Mucosa of rectum (tissue), 2 donors: ENCODE measurements around the gene ZC3H10.

Experiments
- H3K27ac ChIP-seq, 2 donors: one replicate each; pipeline ENCODE4 v1.7.0; 2013; ENCODE audit warnings: inconsistent platforms in 2 of 2, low read depth in 2 of 2, low read length in 2 of 2
- H3K27me3 ChIP-seq, 2 donors: one replicate each; pipeline ENCODE4 v1.7.0; 2013; ENCODE audit warnings: low read length in 2 of 2; ENCODE audit not compliant: control insufficient read depth in 2 of 2, insufficient read depth in 2 of 2
- H3K36me3 ChIP-seq, 2 donors: one replicate each; pipeline ENCODE4 v1.7.0; 2013; ENCODE audit warnings: low read length in 2 of 2; ENCODE audit not compliant: control insufficient read depth in 2 of 2, insufficient read depth in 2 of 2
- H3K4me1 ChIP-seq, 2 donors: one replicate each; pipeline ENCODE4 v1.7.0; 2013; ENCODE audit warnings: low read length in 2 of 2, mild to moderate bottlenecking in 1 of 2; ENCODE audit not compliant: control insufficient read depth in 2 of 2, insufficient read depth in 2 of 2
- H3K4me3 ChIP-seq, 2 donors: one replicate each; pipeline ENCODE4 v1.7.0; 2013; ENCODE audit warnings: low read length in 2 of 2
- H3K9ac ChIP-seq, 2 donors: one replicate each; pipeline ENCODE4 v1.7.0; 2013; ENCODE audit warnings: low read length in 2 of 2, low read depth in 1 of 2, mild to moderate bottlenecking in 1 of 2
- H3K9me3 ChIP-seq, 2 donors: one replicate each; pipeline ENCODE4 v1.7.0; 2013; ENCODE audit warnings: low read length in 2 of 2; ENCODE audit not compliant: control insufficient read depth in 2 of 2
- donor health status: healthy.
- donor health status: Normal muscosa, but diverticular disease.

The ZC3H10 gene

DNA sequence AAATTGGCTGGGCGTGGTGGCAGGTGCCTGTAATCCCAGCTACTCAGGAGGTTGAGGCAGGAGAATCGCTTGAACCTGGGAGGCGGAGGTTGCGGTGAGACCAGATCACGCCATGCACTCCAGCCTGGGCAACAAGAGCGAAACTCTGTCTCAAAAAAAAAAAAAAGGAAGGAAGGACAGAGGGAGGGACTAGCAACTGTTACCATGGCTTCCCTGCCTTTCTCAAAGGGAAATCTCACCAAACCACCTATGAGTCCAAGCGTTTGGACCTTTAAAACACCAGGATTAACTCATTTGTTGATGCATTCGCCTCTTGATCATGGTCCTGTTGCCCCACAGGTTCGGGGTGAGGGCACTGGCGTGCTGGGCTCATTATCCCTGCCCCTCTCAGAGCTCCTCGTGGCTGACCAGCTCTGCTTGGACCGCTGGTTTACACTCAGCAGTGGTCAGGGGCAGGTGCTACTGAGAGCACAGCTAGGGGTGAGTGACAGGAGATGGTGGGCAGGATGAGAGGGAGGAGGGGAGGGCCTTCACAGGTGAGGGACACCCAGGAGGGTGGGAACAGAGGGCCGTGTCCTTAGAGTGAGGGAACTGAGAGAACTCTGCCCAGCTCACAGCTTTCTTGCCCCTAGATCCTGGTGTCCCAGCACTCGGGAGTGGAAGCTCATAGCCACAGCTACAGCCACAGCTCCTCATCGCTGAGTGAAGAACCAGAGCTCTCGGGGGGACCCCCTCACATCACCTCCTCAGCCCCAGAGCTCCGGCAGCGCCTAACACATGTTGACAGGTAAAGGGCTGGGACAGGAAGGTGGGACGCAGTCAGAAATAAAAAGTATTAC is 24.1 kb downstream of the ZC3H10 start:
- H3K9me3 ChIP-seq: no peaks in the 10 kb centered on the region
- peaks cover 13 to 23% of the 10 kb centered on the region in 2 donors for H3K4me1 ChIP-seq
- no peak overlapping the region for H3K4me3 ChIP-seq
- no peak overlapping the region for H3K27ac ChIP-seq
- no peak overlapping the region for H3K9ac ChIP-seq
- peaks cover 45 to 60% of the 10 kb centered on the region in 2 donors for H3K36me3 ChIP-seq
- no peaks in the 10 kb centered on the region for H3K27me3 ChIP-seq

DNA sequence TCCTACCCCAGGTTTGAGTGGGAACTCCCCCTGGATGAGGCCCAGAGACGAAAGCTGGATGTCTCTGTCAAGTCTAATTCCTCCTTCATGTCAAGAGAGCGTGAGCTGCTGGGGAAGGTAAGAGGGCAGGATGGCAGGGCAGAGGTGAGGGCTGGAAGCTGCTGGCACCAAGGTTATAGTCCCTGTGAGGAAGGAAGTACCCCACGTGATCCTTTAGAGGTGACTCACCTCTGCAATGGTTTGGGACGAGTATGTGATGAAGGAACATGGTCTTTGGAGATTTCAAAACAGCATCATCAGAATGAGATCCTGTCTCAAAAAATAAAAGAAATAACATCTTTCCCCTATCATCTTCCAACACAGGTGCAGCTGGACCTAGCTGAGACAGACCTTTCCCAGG is 25.2 kb downstream of the ZC3H10 start:
- Histone ChIP-seq H3K27ac (peak overlapping the region; percentile 52 to 69), H3K9ac (no peak overlapping the region), H3K4me3 (no peak overlapping the region), H3K9me3 (no peaks in the 10 kb centered on the region), H3K4me1 (peaks cover 13 to 24% of the 10 kb centered on the region in 2 donors), H3K36me3 (peaks cover 35 to 49% of the 10 kb centered on the region in 2 donors), H3K27me3 (no peaks in the 10 kb centered on the region)

DNA sequence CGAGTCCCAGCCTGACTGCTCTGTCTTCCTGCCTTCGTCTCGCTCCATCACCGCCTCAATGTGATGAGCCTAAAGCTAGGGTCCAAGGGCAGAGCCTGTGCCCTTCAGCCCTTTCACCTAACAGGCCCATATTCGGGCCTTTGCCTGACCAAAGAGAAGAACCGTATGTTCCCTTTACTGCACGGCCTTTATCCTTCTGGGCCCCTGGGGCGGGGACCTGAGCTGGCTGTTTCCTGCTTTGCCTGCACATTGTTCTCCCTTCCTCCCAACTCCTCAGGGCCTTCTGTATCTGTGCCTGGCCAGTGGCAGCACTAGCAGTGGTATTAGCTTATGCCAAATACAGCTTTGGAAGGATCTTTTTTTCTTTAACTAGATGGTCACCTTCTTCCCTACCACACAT is 25.8 kb downstream of the ZC3H10 start:
- no peaks in the 10 kb centered on the region for H3K27me3 ChIP-seq
- H3K9ac ChIP-seq: peak overlapping the region in 1 of 2 donors; percentile 15
- H3K9me3 ChIP-seq: no peaks in the 10 kb centered on the region
- no peak overlapping the region for H3K4me3 ChIP-seq
- H3K36me3 ChIP-seq: peaks cover 29 to 43% of the 10 kb centered on the region in 2 donors
- peak overlapping the region; percentile 63 to 69 for H3K27ac ChIP-seq
- H3K4me1 ChIP-seq: peaks cover 13 to 24% of the 10 kb centered on the region in 2 donors

DNA sequence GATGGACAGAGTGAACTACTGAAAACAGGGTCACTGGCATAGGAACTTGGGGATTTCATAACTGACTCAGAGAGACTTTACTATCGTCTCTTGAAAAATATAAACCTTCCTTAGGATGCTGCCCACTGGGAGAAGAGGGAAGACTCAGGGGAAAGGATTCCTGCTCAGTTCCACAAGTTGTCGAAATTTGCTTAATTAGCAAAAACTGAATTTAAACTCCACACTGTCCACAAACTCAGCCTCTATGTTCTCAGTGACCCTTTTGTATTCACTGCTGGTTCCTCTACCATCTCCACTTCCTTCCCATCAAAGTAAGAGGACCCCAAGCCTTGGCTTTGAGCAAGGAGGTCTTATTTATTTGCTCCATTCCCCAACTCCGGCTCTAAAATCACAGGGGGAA is 27.2 kb downstream of the ZC3H10 start:
- Histone ChIP-seq H3K36me3 (peaks cover 29 to 39% of the 10 kb centered on the region in 2 donors), H3K4me1 (peaks cover 13 to 24% of the 10 kb centered on the region in 2 donors), H3K9ac (no peak overlapping the region), H3K27ac (no peak overlapping the region), H3K27me3 (no peaks in the 10 kb centered on the region), H3K9me3 (no peaks in the 10 kb centered on the region), H3K4me3 (no peak overlapping the region)

DNA sequence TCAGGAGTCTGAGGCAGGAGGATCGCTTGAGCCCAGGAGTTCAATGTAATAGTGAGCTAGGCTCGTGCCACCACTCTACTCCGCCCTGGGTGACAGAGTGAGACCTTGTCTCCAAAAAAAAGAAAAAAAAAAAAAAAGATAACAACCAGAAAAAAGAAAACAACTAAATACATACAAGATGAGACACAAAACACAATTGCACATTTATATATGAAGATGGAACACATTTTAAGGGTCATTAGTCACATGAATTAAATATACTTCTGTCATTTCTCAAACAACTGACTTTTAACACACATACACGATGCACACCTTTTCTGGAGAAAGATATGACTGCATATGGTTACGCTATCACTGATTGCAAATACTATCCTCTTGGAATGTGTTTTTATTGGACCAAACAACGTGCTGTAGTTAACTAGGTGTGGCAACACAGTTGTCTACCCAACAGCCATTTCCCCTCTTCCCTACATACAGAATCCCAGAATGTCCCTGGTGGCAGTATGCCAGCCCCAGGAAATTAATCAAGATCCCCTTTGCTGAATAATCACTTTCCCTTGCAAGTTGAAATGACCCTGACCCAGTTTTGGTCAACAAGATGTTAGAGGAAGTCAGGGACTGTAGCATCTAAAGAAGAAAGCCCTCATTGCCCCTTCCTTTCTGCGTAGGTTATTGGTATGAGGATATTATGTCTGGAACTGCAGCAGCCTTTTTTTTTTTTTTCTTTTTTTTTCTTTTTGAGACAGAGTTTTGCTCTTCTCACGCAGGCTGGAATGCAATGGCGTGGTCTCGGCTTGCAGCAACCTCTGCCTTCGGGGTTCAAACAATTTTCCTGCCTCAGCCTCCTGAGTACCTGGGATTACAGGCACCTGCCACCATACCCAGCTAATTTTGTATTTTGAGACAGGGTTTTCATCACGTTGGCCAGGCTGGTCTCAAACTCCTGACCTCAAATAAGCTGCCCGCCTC is 28.7 kb downstream of the ZC3H10 start:
- Histone ChIP-seq H3K27ac (peak overlapping the region; percentile 48 to 71), H3K36me3 (peaks cover 29 to 34% of the 10 kb centered on the region in 2 donors), H3K9ac (peak overlapping the region in 1 of 2 donors; percentile 26), H3K9me3 (no peaks in the 10 kb centered on the region), H3K4me3 (no peak overlapping the region), H3K4me1 (peaks cover 18 to 31% of the 10 kb centered on the region in 2 donors), H3K27me3 (no peaks in the 10 kb centered on the region)

DNA sequence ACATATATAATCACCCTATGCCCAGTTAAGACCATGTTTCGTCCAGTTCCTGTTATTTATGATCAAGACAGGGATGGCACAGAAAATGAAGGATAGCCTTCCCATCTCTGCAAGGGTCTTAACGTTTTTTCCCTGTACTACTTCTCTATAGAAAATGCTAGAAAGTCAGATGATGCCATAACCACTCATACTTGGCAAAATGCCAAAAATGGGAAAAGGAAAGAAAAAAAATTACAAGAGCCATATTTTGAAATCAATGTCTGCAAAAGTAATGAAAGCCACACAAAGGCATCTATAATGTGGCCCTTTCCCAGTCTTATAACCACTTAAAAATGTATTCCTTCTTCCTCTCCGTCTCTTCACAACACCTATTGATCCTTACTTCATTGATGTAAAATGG is 32.5 kb downstream of the ZC3H10 start:
- Histone ChIP-seq H3K36me3 (peaks cover 0 to 2% of the 10 kb centered on the region in 2 donors), H3K4me1 (peaks cover 18 to 24% of the 10 kb centered on the region in 2 donors), H3K27me3 (no peaks in the 10 kb centered on the region), H3K9me3 (no peaks in the 10 kb centered on the region), H3K9ac (no peak overlapping the region), H3K27ac (no peak overlapping the region), H3K4me3 (no peak overlapping the region)

DNA sequence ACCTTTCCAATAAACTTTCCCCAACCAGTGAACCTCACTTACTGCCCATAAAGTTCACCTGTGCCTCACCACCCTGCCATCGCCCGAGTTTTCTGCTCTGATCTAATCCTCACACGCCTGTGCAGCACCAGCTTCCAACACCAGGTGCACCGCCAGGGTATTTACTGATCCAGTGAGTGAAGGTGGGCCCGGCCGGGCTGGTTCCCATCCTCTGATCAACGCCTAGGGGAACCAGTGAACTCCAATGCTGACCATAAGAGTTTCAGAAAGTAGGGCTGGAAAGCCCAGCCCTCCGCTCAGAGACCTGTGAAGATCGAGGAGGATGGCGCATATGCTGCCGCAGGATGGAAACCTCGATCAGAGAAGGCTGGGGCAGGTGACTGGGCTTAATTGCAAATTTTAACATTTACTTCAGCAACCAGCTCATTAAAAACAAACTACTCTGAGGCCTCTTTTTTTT is 33.6 kb downstream of the ZC3H10 start:
- Histone ChIP-seq H3K4me1 (peaks cover 15 to 18% of the 10 kb centered on the region in 2 donors), H3K36me3 (peaks cover 0 to 2% of the 10 kb centered on the region in 2 donors), H3K27me3 (no peaks in the 10 kb centered on the region)

DNA sequence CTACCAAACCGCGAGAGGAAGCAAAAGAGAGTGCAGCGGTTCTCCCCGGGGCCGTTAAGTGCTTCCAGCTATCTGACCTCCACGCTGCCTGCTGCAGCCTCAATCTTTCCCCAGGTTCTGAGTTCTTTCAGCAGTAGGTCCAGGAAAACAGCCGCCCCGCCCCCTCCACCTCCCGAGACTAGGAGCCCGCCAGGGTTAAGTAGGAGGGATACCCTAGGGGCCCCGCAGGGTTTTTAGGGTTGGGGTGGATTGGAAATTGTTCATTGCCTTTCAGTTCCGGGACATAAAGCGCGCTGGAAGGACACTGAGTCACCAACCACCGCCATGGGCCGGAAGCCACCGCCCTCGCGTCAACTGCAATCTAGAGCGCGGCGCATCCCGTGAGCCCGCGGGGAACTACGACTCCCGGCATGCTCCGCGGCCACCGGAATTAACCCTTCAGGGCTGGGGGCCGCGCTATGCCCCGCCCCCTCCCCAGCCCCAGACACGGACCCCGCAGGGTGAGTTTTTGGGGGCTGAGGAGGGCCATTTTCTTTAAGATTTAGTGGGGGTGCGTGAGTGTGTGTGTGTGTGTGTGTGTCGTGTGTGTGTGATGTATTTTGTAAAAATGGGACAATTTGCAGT is 34.2 kb downstream of the ZC3H10 start, which contains the start of gene MYL6B:
TSS of gene MYL6B (plus strand) at position 456 of the 624 bp plus-strand sequence. CDS start 1,332 bp downstream, outside the sequence.
- peaks cover 14 to 15% of the 10 kb centered on the region in 2 donors for H3K4me1 ChIP-seq
- peak within 1 kb of the TSS; percentile 82 to 84 for H3K9ac ChIP-seq
- peaks cover 0 to 2% of the 10 kb centered on the region in 2 donors for H3K36me3 ChIP-seq
- no peaks in the 10 kb centered on the region for H3K27me3 ChIP-seq
- H3K4me3 ChIP-seq: peak within 1 kb of the TSS; percentile 62 to 87
- H3K27ac ChIP-seq: peak within 1 kb of the TSS; percentile 94 to 95
- no peaks in the 10 kb centered on the region for H3K9me3 ChIP-seq

More for the DNA sequence above, 33.6 kb downstream of the ZC3H10 start:
- Histone ChIP-seq H3K9ac (peak overlapping the region; percentile 82 to 84), H3K9me3 (no peaks in the 10 kb centered on the region), H3K4me3 (peak overlapping the region; percentile 62 to 87), H3K27ac (peak overlapping the region; percentile 94 to 95)

DNA sequence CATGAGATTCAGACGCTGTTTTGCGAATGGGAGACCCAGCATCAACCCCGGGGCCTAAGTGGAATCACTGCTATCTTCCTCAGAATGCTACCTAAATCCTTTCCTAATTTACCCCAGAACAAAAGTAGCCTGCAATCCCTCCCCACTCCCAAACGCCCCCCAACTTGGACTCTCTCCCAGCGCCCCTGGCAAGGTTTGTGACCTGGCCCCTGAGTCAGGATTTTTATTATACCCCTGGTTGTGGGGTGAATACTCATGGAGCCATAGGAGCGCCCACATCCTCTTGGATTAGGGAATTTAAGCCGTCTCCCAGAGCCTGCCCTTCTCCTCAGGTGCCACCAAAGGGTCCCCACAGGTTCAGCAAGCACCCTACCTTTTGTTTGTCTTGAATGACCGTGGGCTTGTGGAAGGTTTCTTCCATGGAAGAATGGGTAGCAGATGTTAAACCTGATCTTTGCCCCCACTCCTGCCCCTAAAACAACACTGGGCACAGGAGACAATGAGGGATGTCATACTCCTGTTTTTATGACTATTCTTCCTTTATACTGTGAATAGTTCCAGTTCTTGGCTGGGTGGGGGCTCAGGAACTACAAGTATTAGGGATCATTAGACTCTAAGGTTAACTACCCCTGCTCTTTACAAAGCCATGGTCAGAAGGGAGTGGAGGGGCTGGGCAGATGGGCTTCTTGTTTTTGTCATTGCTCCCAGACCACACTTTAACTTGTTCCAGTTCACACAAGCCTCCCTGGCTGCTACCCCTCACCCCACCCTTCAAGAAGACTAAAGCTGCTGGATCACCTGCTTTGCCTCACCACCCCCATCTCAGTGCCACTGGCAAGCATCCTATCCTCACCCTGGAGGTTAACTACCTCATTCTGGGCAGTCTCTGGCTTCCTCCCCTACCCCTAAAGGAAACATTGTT is 35.0 kb downstream of the ZC3H10 start:
- no peaks in the 10 kb centered on the region for H3K27me3 ChIP-seq
- peaks cover 15 to 16% of the 10 kb centered on the region in 2 donors for H3K4me1 ChIP-seq
- peak overlapping the region; percentile 94 to 95 for H3K27ac ChIP-seq
- H3K36me3 ChIP-seq: peaks cover 0 to 2% of the 10 kb centered on the region in 2 donors
- H3K9me3 ChIP-seq: no peaks in the 10 kb centered on the region
- peak overlapping the region; percentile 82 to 84 for H3K9ac ChIP-seq
- H3K4me3 ChIP-seq: peak overlapping the region; percentile 62 to 87
